ENCODE measurements around the gene PROSER3.

- TF ChIP-seq TOX (CRISPR knock-in tag; IDR thresholded peaks at IDR 0.05; ENCODE audit: borderline replicate concordance) (no peak), ZFP30 (CRISPR knock-in tag; IDR thresholded peaks at IDR 0.05) (no peak), RARB (CRISPR knock-in tag; IDR thresholded peaks at IDR 0.05) (no peak), ARNTL (CRISPR knock-in tag; IDR thresholded peaks at IDR 0.05; ENCODE audit: borderline replicate concordance, low read depth) (no peak), ZNF70 (CRISPR knock-in tag; IDR thresholded peaks at IDR 0.05) (no peak), ZFP3 (CRISPR knock-in tag; IDR thresholded peaks at IDR 0.05) (no peak), ZNF565 (CRISPR knock-in tag; conservative IDR thresholded peaks at IDR 0.05; ENCODE audit: low read depth) (no peak), PPARA (CRISPR knock-in tag; IDR thresholded peaks at IDR 0.05; ENCODE audit: borderline replicate concordance) (no peak), GLIS3 (CRISPR knock-in tag; IDR thresholded peaks at IDR 0.05) (no peak), PATZ1 (CRISPR knock-in tag; IDR thresholded peaks at IDR 0.05; ENCODE audit: borderline replicate concordance) (no peak), OSR1 (CRISPR knock-in tag; IDR thresholded peaks at IDR 0.05) (no peak)
- TF ChIP-seq, protein P1, sequence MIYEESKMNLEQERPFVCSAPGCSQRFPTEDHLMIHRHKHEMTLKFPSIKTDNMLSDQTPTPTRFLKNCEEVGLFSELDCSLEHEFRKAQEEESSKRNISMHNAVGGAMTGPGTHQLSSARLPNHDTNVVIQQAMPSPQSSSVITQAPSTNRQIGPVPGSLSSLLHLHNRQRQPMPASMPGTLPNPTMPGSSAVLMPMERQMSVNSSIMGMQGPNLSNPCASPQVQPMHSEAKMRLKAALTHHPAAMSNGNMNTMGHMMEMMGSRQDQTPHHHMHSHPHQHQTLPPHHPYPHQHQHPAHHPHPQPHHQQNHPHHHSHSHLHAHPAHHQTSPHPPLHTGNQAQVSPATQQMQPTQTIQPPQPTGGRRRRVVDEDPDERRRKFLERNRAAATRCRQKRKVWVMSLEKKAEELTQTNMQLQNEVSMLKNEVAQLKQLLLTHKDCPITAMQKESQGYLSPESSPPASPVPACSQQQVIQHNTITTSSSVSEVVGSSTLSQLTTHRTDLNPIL (CRISPR knock-in tag; IDR thresholded peaks at IDR 0.05; ENCODE audit: low read depth), result no peak
- TF ChIP-seq, protein P2, sequence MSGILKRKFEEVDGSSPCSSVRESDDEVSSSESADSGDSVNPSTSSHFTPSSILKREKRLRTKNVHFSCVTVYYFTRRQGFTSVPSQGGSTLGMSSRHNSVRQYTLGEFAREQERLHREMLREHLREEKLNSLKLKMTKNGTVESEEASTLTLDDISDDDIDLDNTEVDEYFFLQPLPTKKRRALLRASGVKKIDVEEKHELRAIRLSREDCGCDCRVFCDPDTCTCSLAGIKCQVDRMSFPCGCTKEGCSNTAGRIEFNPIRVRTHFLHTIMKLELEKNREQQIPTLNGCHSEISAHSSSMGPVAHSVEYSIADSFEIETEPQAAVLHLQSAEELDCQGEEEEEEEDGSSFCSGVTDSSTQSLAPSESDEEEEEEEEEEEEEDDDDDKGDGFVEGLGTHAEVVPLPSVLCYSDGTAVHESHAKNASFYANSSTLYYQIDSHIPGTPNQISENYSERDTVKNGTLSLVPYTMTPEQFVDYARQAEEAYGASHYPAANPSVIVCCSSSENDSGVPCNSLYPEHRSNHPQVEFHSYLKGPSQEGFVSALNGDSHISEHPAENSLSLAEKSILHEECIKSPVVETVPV (CRISPR knock-in tag; IDR thresholded peaks at IDR 0.05), result no peak
Measured at GRCh38 chr19:35775298-35776101, 17.5 kb downstream of the PROSER3 start, which contains the start of gene ARHGAP33.

All from SK-N-SH treated with all-trans-retinoic acid at 6 μM for 48 hours (cell line).